RWPE2 (cell line): Measurements from ENCODE around the gene TMEM45B.

Experiments
- ATAC-seq: fragments of 200-7000 bp; cut with Tn5 transposase; 3 replicates; pipeline ENCODE4 v1.9.1; 2021; ENCODE audit warnings: low read depth
- DNase-seq: peaks from one replicate; pipeline ENCODE4 v3.0.0-alpha.2; 2020; ENCODE audit warnings: low spot score
- H3K27ac ChIP-seq: fragments of 450-650 bp; 2 replicates; pipeline ENCODE4 v1.5.1; 2017; ENCODE audit warnings: mild to moderate bottlenecking; ENCODE audit not compliant: poor library complexity, severe bottlenecking
- H3K27me3 ChIP-seq: fragments of 250-450 bp; sonication (Bioruptor Pico); 2 replicates; pipeline ENCODE4 v1.5.1; 2021; ENCODE audit warnings: mild to moderate bottlenecking, moderate library complexity; ENCODE audit not compliant: insufficient read depth, poor library complexity, severe bottlenecking
- H3K36me3 ChIP-seq: fragments of 250-450 bp; sonication (Bioruptor Pico); 2 replicates; pipeline ENCODE4 v1.5.1; 2020; ENCODE audit warnings: low read depth, mild to moderate bottlenecking, moderate library complexity
- H3K4me1 ChIP-seq: fragments of 250-450 bp; sonication (Bioruptor Pico); 2 replicates; pipeline ENCODE4 v1.5.1; 2021; ENCODE audit warnings: mild to moderate bottlenecking, moderate library complexity; ENCODE audit not compliant: insufficient read depth, poor library complexity, severe bottlenecking
- H3K4me3 ChIP-seq: fragments of 250-450 bp; sonication (Bioruptor Pico); 2 replicates; pipeline ENCODE4 v1.5.1; 2021; ENCODE audit warnings: mild to moderate bottlenecking, moderate library complexity; ENCODE audit not compliant: severe bottlenecking
- H3K9me3 ChIP-seq: fragments of 250-450 bp; sonication (Bioruptor Pico); 2 replicates; pipeline ENCODE4 v1.5.1; 2021; ENCODE audit warnings: mild to moderate bottlenecking, moderate library complexity; ENCODE audit not compliant: severe bottlenecking
- CTCF ChIP-seq: fragments of 450-650 bp; IDR thresholded peaks from one replicate; pipeline ENCODE4 v1.5.1; 2017; ENCODE audit warnings: mild to moderate bottlenecking, moderate library complexity; ENCODE audit not compliant: poor library complexity, severe bottlenecking

The TMEM45B gene

GRCh38 chr11:129871914-129872313 lies 56.3 kb downstream of the TMEM45B start:
- no peak for DNase-seq

GRCh38 chr11:129880311-129880710 lies 64.7 kb downstream of the TMEM45B start:
- no peak for TF ChIP-seq CTCF
- DNase-seq (no peak), ATAC-seq (no peak)
- Histone ChIP-seq H3K4me1 (no peaks in the 10 kb centered on the region), H3K27me3 (no peaks in the 10 kb centered on the region), H3K36me3 (peaks cover 94% of the 10 kb centered on the region), H3K9me3 (no peaks in the 10 kb centered on the region), H3K27ac (no peak overlapping the region), H3K4me3 (no peak overlapping the region)

More at GRCh38 chr11:129871914-129872313, 56.3 kb downstream of the TMEM45B start:
- ATAC-seq = no peak
- Histone ChIP-seq H3K4me3 (no peak overlapping the region), H3K27ac (no peak overlapping the region), H3K27me3 (no peaks in the 10 kb centered on the region), H3K4me1 (no peaks in the 10 kb centered on the region), H3K36me3 (peaks cover 98% of the 10 kb centered on the region), H3K9me3 (no peaks in the 10 kb centered on the region)
- TF ChIP-seq CTCF = no peak

GRCh38 chr11:129881570-129882170 lies 66.0 kb downstream of the TMEM45B start:
- Histone ChIP-seq H3K27ac (no peak overlapping the region), H3K9me3 (no peaks in the 10 kb centered on the region), H3K36me3 (peaks cover 97% of the 10 kb centered on the region), H3K27me3 (no peaks in the 10 kb centered on the region), H3K4me1 (no peaks in the 10 kb centered on the region), H3K4me3 (no peak overlapping the region)
- DNase-seq = no peak
- ATAC-seq = 0 out of 3 replicates have a peak, but pooled peaks have one; percentile 50
- peak; percentile 54 for TF ChIP-seq CTCF

GRCh38 chr11:129884581-129884980 lies 68.9 kb downstream of the TMEM45B start:
- Histone ChIP-seq H3K27me3 (no peaks in the 10 kb centered on the region), H3K36me3 (peaks cover 97% of the 10 kb centered on the region), H3K4me1 (no peaks in the 10 kb centered on the region), H3K27ac (no peak overlapping the region), H3K9me3 (no peaks in the 10 kb centered on the region), H3K4me3 (no peak overlapping the region)
- no peak for TF ChIP-seq CTCF
- DNase-seq (no peak), ATAC-seq (no peak)

- Histone ChIP-seq H3K27ac (no peak overlapping the region), H3K9me3 (no peaks in the 10 kb centered on the region), H3K27me3 (no peaks in the 10 kb centered on the region), H3K4me1 (no peaks in the 10 kb centered on the region), H3K36me3 (peaks cover 100% of the 10 kb centered on the region), H3K4me3 (no peak overlapping the region)
- ATAC-seq (no peak), DNase-seq (no peak)
- TF ChIP-seq CTCF = no peak
Observed at GRCh38 chr11:129885381-129885780, 69.7 kb downstream of the TMEM45B start.
